ENCODE data around the gene ZKSCAN1.

DNA sequence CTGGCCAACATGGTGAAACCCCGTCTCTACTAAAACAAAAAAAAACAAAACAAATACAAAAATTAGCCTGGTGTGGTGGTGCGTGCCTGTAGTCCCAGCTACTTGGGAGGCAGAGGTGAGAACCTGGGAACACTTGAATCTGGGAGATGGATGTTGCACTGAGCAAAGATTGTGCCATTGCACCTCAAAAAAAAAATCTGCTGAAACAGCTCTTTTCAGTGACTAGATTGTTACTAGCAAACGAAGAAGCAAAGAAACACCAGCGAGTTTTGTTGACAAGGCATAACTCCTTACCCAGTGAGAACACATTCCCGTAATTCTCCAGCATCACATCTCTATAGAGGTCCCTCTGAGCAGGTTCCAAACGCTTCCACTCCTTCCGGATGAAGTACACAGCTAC, 59.4 kb downstream of the ZKSCAN1 start:
- TF ChIP-seq POLR2A (IDR thresholded peaks at IDR 0.05; ENCODE audit: low read length) (no peak), GATA1 (IDR thresholded peaks at IDR 0.05; ENCODE audit: low read depth, low read length) (no peak)

All from erythroblast (primary cell).